Endothelial cell of umbilical vein (primary cell): Measurements from ENCODE around the gene AGL. TPM values are rescaled to one million over a fixed set of nuclear protein-coding genes. Genes with fewer than 3 reads are reported as not detected.

Source experiments
- Bru-seq: library from RNA; stranded (reverse); fragments of 400-500 nt; gene quantifications from one replicate; lab custom pipeline; 2021; lab: Mats Ljungman, UMichigan
- BruChase-seq, 2 experiments: library from RNA; stranded (reverse); fragments of 400-500 nt; gene quantifications; one replicate each; lab custom pipeline; 2021; lab: Mats Ljungman, UMichigan
- BruUV-seq: library from RNA; stranded (reverse); fragments of 400-500 nt; replicated peaks from 2 replicates; lab custom pipeline; 2021; lab: Mats Ljungman, UMichigan
- CTCF ChIA-PET: fragments of 300-600, 350-600 bp; sonication (Branson Sonifier 250); formaldehyde crosslinking; loops from one replicate; lab custom pipeline; 2021; ENCODE audit warnings: antibody characterized with exemption, inconsistent platforms; lab: Charles Lee
- POLR2A ChIA-PET: fragments of 300-600, 350-600 bp; sonication (Branson Sonifier 250); formaldehyde crosslinking; loops from one replicate; lab custom pipeline; 2021; ENCODE audit warnings: antibody characterized with exemption, inconsistent platforms; lab: Charles Lee
- DNase-seq: peaks from one replicate; pipeline ENCODE4 v3.0.0-alpha.2; 2011; ENCODE audit warnings: low read depth, low spot score
- FAIRE-seq: peaks from 2 replicates; lab custom pipeline; 2011; peaks lifted over from hg19 to GRCh38; lab: Jason Lieb, UNC
- H2AFZ ChIP-seq: 2 replicates; pipeline ENCODE4 v1.6.0; 2012; ENCODE audit warnings: low read depth, low read length, control low read depth, inconsistent platforms
- H3K27ac ChIP-seq: 2 replicates; pipeline ENCODE4 v1.5.1; 2011; ENCODE audit warnings: low read depth, mild to moderate bottlenecking, control low read depth, low read length, moderate library complexity; ENCODE audit not compliant: insufficient read depth
- H3K27me3 ChIP-seq, 2 experiments: 2 replicates each; pipeline versions ENCODE4 v1.6.0 to v1.6.1; 2011; ENCODE audit warnings: low read length in 2 of 2, mixed read lengths in 1 of 2; ENCODE audit not compliant: control insufficient read depth in 2 of 2, insufficient read depth in 2 of 2
- H3K36me3 ChIP-seq, 2 experiments: 2 replicates in 1 of 2; 3 replicates in 1 of 2; pipeline ENCODE4 v1.5.1; 2011; ENCODE audit warnings: low read length in 2 of 2, mild to moderate bottlenecking in 1 of 2, moderate library complexity in 1 of 2; ENCODE audit not compliant: control insufficient read depth in 2 of 2, insufficient read depth in 2 of 2; ENCODE audit errors: extremely low read depth in 1 of 2
- H3K4me1 ChIP-seq: 3 replicates; pipeline ENCODE4 v1.5.1; 2011; ENCODE audit warnings: mild to moderate bottlenecking, low read length; ENCODE audit not compliant: control insufficient read depth, insufficient read depth; ENCODE audit errors: extremely low read depth
- H3K4me2 ChIP-seq: 2 replicates; pipeline ENCODE4 v1.6.1; 2011; ENCODE audit warnings: low read length, control low read depth, mixed read lengths; ENCODE audit not compliant: insufficient read depth
- H3K4me3 ChIP-seq, 3 experiments: fragments of 200-600 bp in 1 of 3; sonication (generic), shearing (Covaris generic) in 1 of 3; replicated peaks in 1 of 3; 2 replicates each; pipeline ENCODE4 v1.5.1; 2011 to 2016; ENCODE audit warnings: control low read depth in 3 of 3, low read length in 3 of 3, mild to moderate bottlenecking in 2 of 3, inconsistent platforms in 1 of 3, low read depth in 1 of 3, moderate library complexity in 1 of 3; ENCODE audit not compliant: insufficient read depth in 1 of 3
- H3K79me2 ChIP-seq: 2 replicates; pipeline ENCODE4 v1.6.0; 2012; ENCODE audit warnings: low read length, inconsistent platforms; ENCODE audit not compliant: control insufficient read depth, insufficient read depth
- H3K9ac ChIP-seq: replicated peaks from 2 replicates; pipeline ENCODE3; 2011; ENCODE audit warnings: low read length, control low read depth; ENCODE audit not compliant: insufficient read depth; ENCODE audit errors: extremely low read depth
- H3K9me1 ChIP-seq: replicated peaks from 3 replicates; pipeline ENCODE4 v1.6.0; 2011; ENCODE audit warnings: mild to moderate bottlenecking, low read length; ENCODE audit not compliant: control insufficient read depth, insufficient read depth; ENCODE audit errors: extremely low read depth
- H3K9me3 ChIP-seq: replicated peaks from 2 replicates; pipeline ENCODE4 v1.5.1; 2012; ENCODE audit warnings: low read length, inconsistent platforms; ENCODE audit not compliant: control insufficient read depth, insufficient read depth
- H4K20me1 ChIP-seq: replicated peaks from 2 replicates; pipeline ENCODE3; 2011; ENCODE audit warnings: mild to moderate bottlenecking, low read length; ENCODE audit not compliant: control insufficient read depth, insufficient read depth; ENCODE audit errors: extremely low read depth
- FOS ChIP-seq: IDR thresholded peaks from 2 replicates; pipeline ENCODE4 v1.6.1; 2011; ENCODE audit warnings: mild to moderate bottlenecking, low read length, moderate library complexity, borderline replicate concordance; ENCODE audit not compliant: insufficient read depth
- JUN ChIP-seq: IDR thresholded peaks from 2 replicates; pipeline ENCODE4 v1.6.1; 2011; ENCODE audit warnings: borderline replicate concordance, low read depth; ENCODE audit not compliant: insufficient read length, insufficient read depth
- POLR2A ChIP-seq: IDR thresholded peaks from 2 replicates; pipeline ENCODE4 v1.6.1; 2012; ENCODE audit warnings: low read depth, mild to moderate bottlenecking, control low read depth, low read length
- POLR2AphosphoS5 ChIP-seq: IDR thresholded peaks from 2 replicates; pipeline ENCODE4 v1.6.1; 2012; ENCODE audit warnings: low read depth, mild to moderate bottlenecking, control low read depth, low read length, moderate library complexity; ENCODE audit not compliant: insufficient read depth
- dilution Hi-C: fragments of 300-500 bp; cut with MboI; formaldehyde crosslinking; loops from one replicate; pipeline ENCODE4 v1.15.0; 2019; ENCODE audit warnings: low sequenced_read_pairs; ENCODE audit not compliant: extremely low pct_ligation_motif_present
- intact Hi-C: fragments of 100-400 bp; cut with micrococcal nuclease; formaldehyde crosslinking; loops from one replicate; pipeline ENCODE4 v1.10.0; 2022
- long read RNA-seq: library from polyadenylated mRNA; stranded (forward); transcript quantifications from one replicate; pipeline ENCODE4 v2.0.0, GENCODE V29; 2021
- polyA minus RNA-seq, 3 experiments: library from RNA; depleted of rRNA, polyadenylated mRNA; stranded (reverse); fragments of >200 nt; gene quantifications; 1 replicate in 1 of 3; 2 replicates in 2 of 3; pipeline ENCODE4 v1.2.3, GENCODE V29; 2011
- polyA plus RNA-seq, 4 experiments: library from polyadenylated mRNA; depleted of rRNA in 3 of 4; stranded (reverse) in 3 of 4; unstranded in 1 of 4; fragments of >200 nt; gene quantifications; 2 replicates each; pipeline versions ENCODE4 v1.2.1 to v1.2.3, GENCODE V29; 2011 to 2012; ENCODE audit warnings: missing spikeins in 1 of 4
- total RNA-seq: library from RNA; stranded (reverse); gene quantifications from 2 replicates; pipeline ENCODE4 v1.2.3, GENCODE V29; 2021
- TF ChIP-seq, protein P1 (sequence below), 2 donors: IDR thresholded peaks; 1 replicate in 1 of 2; 2 replicates in 1 of 2; pipeline ENCODE4 v1.5.1; 2011; ENCODE audit warnings: low read length in 2 of 2, mild to moderate bottlenecking in 2 of 2, moderate library complexity in 2 of 2, control low read depth in 1 of 2, inconsistent platforms in 1 of 2, low read depth in 1 of 2; ENCODE audit not compliant: insufficient read depth in 1 of 2; ENCODE audit errors: extremely low read depth in 1 of 2

The AGL gene
- total RNA-seq = 10.5 and 10.7 TPM in 2 replicates
- polyA plus RNA-seq = 0.96 and 1.5 TPM in 2 replicates
- 1.6 and 1.7 TPM in 2 replicates for polyA plus RNA-seq (2011; cell fraction: cytosol; rRNA removed)
- 4.4 and 6.1 TPM in 2 replicates for polyA plus RNA-seq (2011; cell fraction: nucleus; rRNA removed)
- 5.9 and 8.3 TPM in 2 replicates for polyA plus RNA-seq (2012)
- polyA minus RNA-seq = 6.6 and 8.3 TPM in 2 replicates
- 10.0 TPM for polyA minus RNA-seq (2011; cell fraction: cytosol; rRNA and poly(A)+ RNA removed)
- 7.0 and 10.0 TPM in 2 replicates for polyA minus RNA-seq (2011; cell fraction: nucleus; rRNA and poly(A)+ RNA removed)
- percentile 56 among the genes with signal in this experiment for Bru-seq, nascent RNA
- BruChase-seq, experiment 1, labeled RNA remaining after a 6-hour chase = percentile 61 among the genes with signal in this experiment
- BruChase-seq, experiment 2, labeled RNA remaining after a 2-hour chase = percentile 62 among the genes with signal in this experiment
- long read RNA-seq, partial matches to known transcripts = 7 of 9 reads
- long read RNA-seq, other reads (novel, unspliced or antisense) = 2 of 9 reads

DNA sequence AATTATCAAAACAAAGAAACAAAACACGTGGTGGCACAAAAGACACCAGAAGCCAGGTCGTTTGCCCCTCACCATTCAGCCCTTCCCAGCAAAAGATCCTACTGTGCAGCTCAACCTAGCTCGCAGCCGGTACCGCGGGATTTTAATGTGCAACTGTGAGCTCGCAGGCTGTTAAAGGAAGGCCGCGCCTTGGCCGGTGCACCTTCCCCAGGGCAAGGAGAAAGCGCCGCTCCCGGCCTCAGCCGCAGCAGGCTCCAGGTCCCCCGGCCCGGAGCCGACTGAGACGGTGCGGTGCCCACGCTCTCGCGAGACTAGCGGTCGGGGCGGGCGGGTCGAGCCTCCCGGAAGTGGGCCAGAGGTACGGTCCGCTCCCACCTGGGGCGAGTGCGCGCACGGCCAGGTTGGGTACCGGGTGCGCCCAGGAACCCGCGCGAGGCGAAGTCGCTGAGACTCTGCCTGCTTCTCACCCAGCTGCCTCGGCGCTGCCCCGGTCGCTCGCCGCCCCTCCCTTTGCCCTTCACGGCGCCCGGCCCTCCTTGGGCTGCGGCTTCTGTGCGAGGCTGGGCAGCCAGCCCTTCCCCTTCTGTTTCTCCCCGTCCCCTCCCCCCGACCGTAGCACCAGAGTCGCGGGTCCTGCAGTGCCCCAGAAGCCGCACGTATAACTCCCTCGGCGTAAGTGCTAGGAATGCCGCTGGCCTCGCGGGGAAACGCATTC, at the start of gene AGL:
TSS of gene AGL (plus strand) at position 618 of the 715 bp plus-strand sequence. CDS start 682 bp downstream, outside the sequence.
- peak within 1 kb of the TSS; percentile 98 for H3K4me2 ChIP-seq
- peak within 1 kb of the TSS; percentile 26 for H3K27ac ChIP-seq
- dilution Hi-C loops = no loop called here
- TF ChIP-seq FOS (no peak), JUN (no peak), POLR2A (peak; percentile 93), POLR2AphosphoS5 (peak; percentile 83)
- TF ChIP-seq, protein P1, sequence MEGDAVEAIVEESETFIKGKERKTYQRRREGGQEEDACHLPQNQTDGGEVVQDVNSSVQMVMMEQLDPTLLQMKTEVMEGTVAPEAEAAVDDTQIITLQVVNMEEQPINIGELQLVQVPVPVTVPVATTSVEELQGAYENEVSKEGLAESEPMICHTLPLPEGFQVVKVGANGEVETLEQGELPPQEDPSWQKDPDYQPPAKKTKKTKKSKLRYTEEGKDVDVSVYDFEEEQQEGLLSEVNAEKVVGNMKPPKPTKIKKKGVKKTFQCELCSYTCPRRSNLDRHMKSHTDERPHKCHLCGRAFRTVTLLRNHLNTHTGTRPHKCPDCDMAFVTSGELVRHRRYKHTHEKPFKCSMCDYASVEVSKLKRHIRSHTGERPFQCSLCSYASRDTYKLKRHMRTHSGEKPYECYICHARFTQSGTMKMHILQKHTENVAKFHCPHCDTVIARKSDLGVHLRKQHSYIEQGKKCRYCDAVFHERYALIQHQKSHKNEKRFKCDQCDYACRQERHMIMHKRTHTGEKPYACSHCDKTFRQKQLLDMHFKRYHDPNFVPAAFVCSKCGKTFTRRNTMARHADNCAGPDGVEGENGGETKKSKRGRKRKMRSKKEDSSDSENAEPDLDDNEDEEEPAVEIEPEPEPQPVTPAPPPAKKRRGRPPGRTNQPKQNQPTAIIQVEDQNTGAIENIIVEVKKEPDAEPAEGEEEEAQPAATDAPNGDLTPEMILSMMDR (IDR thresholded peaks at IDR 0.05; ENCODE audit: extremely low read depth in 1 of 2, insufficient read depth in 1 of 2, low read depth in 1 of 2, low read length in 2 of 2) = no peak
- peak within 1 kb of the TSS; percentile 79 for H3K9ac ChIP-seq
- ChIA-PET POLR2A (no interaction called here), CTCF (interaction anchor here (1.0 kb wide), 1 partner anchor 9 kb away, joined by 3 read pairs; no protein-coding TSS in a partner anchor)
- BruUV-seq = no TSS peak
- no peaks in the 10 kb centered on the region for H4K20me1 ChIP-seq
- H3K79me2 ChIP-seq = no peaks in the 10 kb centered on the region
- peak within 1 kb of the TSS; percentile 81 for H2AFZ ChIP-seq
- peaks cover 7% of the 10 kb centered on the region for H3K4me1 ChIP-seq
- no peaks in the 10 kb centered on the region for H3K9me3 ChIP-seq
- no peaks in the 10 kb centered on the region for H3K27me3 ChIP-seq
- DNase-seq = peak; percentile 85
- no peaks in the 10 kb centered on the region for H3K9me1 ChIP-seq
- FAIRE-seq = peak; percentile 68
- intact Hi-C loops = loop anchor here (1.0 to 5.0 kb wide), 2 partner anchors 122 to 188 kb away; a partner anchor contains a TSS
- peak within 1 kb of the TSS; percentile 80 to 99 (median 97) for H3K4me3 ChIP-seq
- H3K36me3 ChIP-seq = no peaks in the 10 kb centered on the region
